ENCODE results near the gene KCP. TPM values are rescaled to one million over a fixed set of nuclear protein-coding genes. Genes with fewer than 3 reads are reported as not detected.
A peak's percentile ranks its signal among the peaks of the same experiment; 100 is the strongest.
"Not testable (repeated sequence)": the region's sequence is repeated elsewhere in the genome, so short reads cannot be mapped to it uniquely, and the experiment has no call there.

KCP gene
- total and polyA plus RNA-seq, 2 donors (not counting 1 experiment from before 2014, with no cell fraction given), result 2.3 to 3.8 TPM

GRCh38 chr7:128913870-128914565 is 3.5 kb upstream of the KCP start:
- no peak for TF ChIP-seq CTCF (IDR thresholded peaks at IDR 0.05)
- no peak for TF ChIP-seq EZH2 (IDR thresholded peaks at IDR 0.05; ENCODE audit: borderline replicate concordance, insufficient read depth, low read depth, low read length, poor library complexity, severe bottlenecking)
- Histone ChIP-seq H3K27me3 (replicated peaks in 1 of 4; ENCODE audit: control extremely low read depth in 1 of 4, control insufficient read depth in 3 of 4, insufficient read depth in 4 of 4, low read length in 3 of 4) (peaks cover 0 to 41% (median 15%) of the 10 kb centered on the region in 4 experiments), H3K27ac (ENCODE audit: low read length in 2 of 2) (no peak overlapping the region), H3K4me1 (ENCODE audit: control insufficient read depth in 2 of 2, insufficient read depth in 2 of 2, low read length in 2 of 2) (peaks cover 27 to 30% of the 10 kb centered on the region in 2 donors), H3K9ac (ENCODE audit: low read length) (no peak overlapping the region), H3K4me2 (replicated peaks; ENCODE audit: low read depth, low read length, poor library complexity, severe bottlenecking) (peak overlapping the region; percentile 86), H4K20me1 (ENCODE audit: control insufficient read depth, insufficient read depth, low read length, poor library complexity, severe bottlenecking) (no peaks in the 10 kb centered on the region), H3K36me3 (replicated peaks in 1 of 2; ENCODE audit: control extremely low read depth in 1 of 2, control insufficient read depth in 1 of 2, extremely low read depth in 1 of 2, insufficient read depth in 2 of 2, low read length in 1 of 2) (no peaks in the 10 kb centered on the region), H3K9me3 (ENCODE audit: control extremely low read depth in 1 of 3, control insufficient read depth in 2 of 3, insufficient read depth in 1 of 3, low read length in 2 of 3) (no peaks in the 10 kb centered on the region), H3K4me3 (ENCODE audit: control extremely low read depth in 1 of 5, extremely low read depth in 1 of 5, insufficient read depth in 1 of 5, low read depth in 2 of 5, low read length in 4 of 5) (no peak overlapping the region), H3K79me2 (ENCODE audit: control insufficient read depth, insufficient read depth, low read length) (no peaks in the 10 kb centered on the region), H2AFZ (ENCODE audit: insufficient read depth, low read depth, low read length, poor library complexity, severe bottlenecking) (no peak overlapping the region)
- ChIA-PET CTCF (interaction anchor here (0.8 to 1.9 kb wide), 13 partner anchors 9 to 304 kb away, joined by 3 to 7 read pairs (median 4); no protein-coding TSS in a partner anchor), POLR2A (interaction anchor here (1.1 kb wide), 2 partner anchors 24 to 26 kb away, joined by 5 to 8 read pairs; partner anchors contain the start of gene IRF5)
- DNase-seq (no peak), ATAC-seq (ENCODE audit: low read depth) (no peak)
- Mint-ChIP-seq H3K27ac (peak overlapping the region; percentile 65), H3K9me3 (ENCODE audit: insufficient read depth) (no peaks in the 10 kb centered on the region), H3K4me1 (peaks cover 24% of the 10 kb centered on the region), H3K27me3 (peaks cover 30% of the 10 kb centered on the region), H3K4me3 (peak overlapping the region; percentile 84)
- intact Hi-C loops (cut with micrococcal nuclease), result loop anchor here (2.0 kb wide), 1 partner anchor 41 kb away; no protein-coding TSS in a partner anchor
- 88% methylated on average over 10 of the region's 10 CpGs for WGBS (ENCODE audit: insufficient coverage)

- peaks cover 32% of the 10 kb centered on the region for H3K27me3 Mint-ChIP-seq
- H3K36me3 ChIP-seq (replicated peaks in 1 of 2; ENCODE audit: control extremely low read depth in 1 of 2, control insufficient read depth in 1 of 2, extremely low read depth in 1 of 2, insufficient read depth in 2 of 2, low read length in 1 of 2); H2AFZ ChIP-seq (ENCODE audit: insufficient read depth, low read depth, low read length, poor library complexity, severe bottlenecking); H3K27ac Mint-ChIP-seq; H3K4me2 ChIP-seq (replicated peaks; ENCODE audit: low read depth, low read length, poor library complexity, severe bottlenecking); H3K9me3 Mint-ChIP-seq (ENCODE audit: insufficient read depth); POLR2A ChIA-PET; DNase-seq; H3K27ac ChIP-seq (ENCODE audit: low read length in 2 of 2); intact Hi-C loops (cut with micrococcal nuclease); H4K20me1 ChIP-seq (ENCODE audit: control insufficient read depth, insufficient read depth, low read length, poor library complexity, severe bottlenecking); H3K79me2 ChIP-seq (ENCODE audit: control insufficient read depth, insufficient read depth, low read length); H3K4me3 Mint-ChIP-seq; H3K4me3 ChIP-seq (ENCODE audit: control extremely low read depth in 1 of 5, extremely low read depth in 1 of 5, insufficient read depth in 1 of 5, low read depth in 2 of 5, low read length in 4 of 5); ATAC-seq (ENCODE audit: low read depth); H3K9me3 ChIP-seq (ENCODE audit: control extremely low read depth in 1 of 3, control insufficient read depth in 2 of 3, insufficient read depth in 1 of 3, low read length in 2 of 3); H3K9ac ChIP-seq (ENCODE audit: low read length): not testable (repeated sequence)
- H3K27me3 ChIP-seq (replicated peaks in 1 of 4; ENCODE audit: control extremely low read depth in 1 of 4, control insufficient read depth in 3 of 4, insufficient read depth in 4 of 4, low read length in 3 of 4), result peaks cover 0 to 48% (median 18%) of the 10 kb centered on the region in 4 experiments
- CTCF ChIA-PET, result interaction anchor here (1.1 to 1.9 kb wide), 2 partner anchors 178 to 301 kb away, joined by 3 to 7 read pairs; no protein-coding TSS in a partner anchor
- H3K4me1 ChIP-seq (ENCODE audit: control insufficient read depth in 2 of 2, insufficient read depth in 2 of 2, low read length in 2 of 2), result peaks cover 27 to 30% of the 10 kb centered on the region in 2 donors
- 100% methylated on average over 2 of the region's 20 CpGs for WGBS (ENCODE audit: insufficient coverage)
- peaks cover 24% of the 10 kb centered on the region for H3K4me1 Mint-ChIP-seq
These were observed 2.4 kb upstream of the KCP start for GRCh38 chr7:128912709-128913495.
